ENCODE results near the gene RAB11FIP3.
"Not testable (repeated sequence)": the region's sequence is repeated elsewhere in the genome, so short reads cannot be mapped to it uniquely, and the experiment has no call there.

RAB11FIP3 gene

DNA sequence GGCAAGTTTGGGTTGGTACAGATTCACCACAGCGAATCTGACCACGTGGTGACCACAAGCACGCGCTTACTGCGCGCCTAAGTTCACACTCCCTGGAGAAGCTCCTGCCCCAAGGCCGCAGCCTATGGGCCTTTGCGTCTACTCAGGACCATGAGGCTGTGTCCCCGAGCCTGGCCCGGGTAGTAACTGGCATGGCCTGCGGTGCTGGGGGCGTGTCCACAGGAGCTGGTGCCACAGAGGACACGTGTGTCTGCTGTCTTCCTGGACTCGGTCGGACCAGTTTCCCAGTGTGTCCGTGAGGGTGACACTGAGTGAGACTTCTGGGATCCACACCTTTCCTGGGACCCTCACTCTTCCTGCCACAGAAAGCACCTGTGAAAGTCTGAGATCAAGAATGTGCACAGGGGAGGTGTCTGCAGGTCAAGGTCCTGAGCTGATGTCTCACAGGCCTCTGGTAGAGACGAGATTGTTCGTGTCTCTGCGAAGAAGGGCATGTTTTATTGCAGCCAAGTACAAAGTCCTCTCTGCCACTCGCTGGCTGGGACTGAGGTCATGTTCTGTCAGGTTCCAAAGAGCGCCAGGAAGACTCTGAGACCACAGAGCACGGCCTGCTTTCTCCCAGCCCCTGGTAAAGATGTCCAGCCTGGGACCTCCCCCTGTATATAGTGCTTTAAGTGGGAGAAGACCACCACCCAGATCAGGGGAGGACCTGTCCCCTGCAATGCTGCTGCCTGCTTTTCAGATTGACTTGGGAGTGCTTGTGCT lies 76.9 kb downstream of the RAB11FIP3 start:
- Mint-ChIP-seq H3K9me3 (ENCODE audit: low read depth) (no peaks in the 10 kb centered on the region), H3K36me3 (peaks cover 2% of the 10 kb centered on the region), H3K27ac (no peak overlapping the region)

DNA sequence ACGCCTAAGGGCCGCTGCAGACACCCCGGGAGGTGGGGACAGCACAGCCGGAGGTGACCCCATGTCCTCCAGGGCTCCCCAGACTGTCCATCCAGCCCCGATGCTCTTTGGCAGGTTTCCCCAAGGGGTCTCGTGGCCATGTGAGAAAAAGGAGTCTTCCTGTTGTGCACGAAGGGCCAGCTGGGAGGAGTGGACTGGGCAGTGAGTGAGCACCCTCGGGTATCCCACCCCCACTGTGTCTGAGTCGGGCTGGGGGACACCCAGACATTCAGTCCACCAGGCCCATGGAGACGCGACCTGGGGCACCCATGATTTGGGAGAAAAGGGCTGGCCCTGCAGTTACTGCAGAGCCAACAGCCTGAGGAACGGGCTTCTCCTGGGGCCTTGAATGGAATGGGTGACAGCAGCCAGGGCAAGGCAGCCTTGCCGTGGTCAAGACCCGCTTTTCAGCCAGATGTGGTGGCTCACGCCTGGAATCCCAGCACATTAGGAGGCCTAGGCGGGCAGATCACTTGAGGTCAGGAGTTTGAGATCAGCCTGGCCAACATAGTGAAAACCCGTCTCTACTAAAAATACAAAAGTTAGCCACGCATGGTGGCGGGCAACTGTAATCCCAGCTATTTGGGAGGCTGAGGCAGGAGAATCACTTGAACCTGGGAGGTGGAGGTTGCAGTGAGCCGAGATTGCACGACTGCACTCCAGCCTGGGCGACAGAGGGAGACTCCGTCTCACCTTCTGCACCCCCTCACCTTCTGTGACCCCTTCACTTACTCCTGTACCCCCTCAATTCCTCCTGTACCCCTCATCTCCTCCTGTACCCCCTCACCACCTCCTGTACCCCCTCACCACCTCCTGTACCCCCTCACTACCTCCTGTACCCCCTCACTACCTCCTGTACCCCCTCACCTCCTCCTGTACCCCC lies 78.0 kb downstream of the RAB11FIP3 start:
- no peaks in the 10 kb centered on the region for H3K4me1 Mint-ChIP-seq (ENCODE audit: low read depth)
- no peaks in the 10 kb centered on the region for H3K36me3 Mint-ChIP-seq
- no peak overlapping the region for H3K27ac Mint-ChIP-seq
- H3K9me3 Mint-ChIP-seq (ENCODE audit: low read depth) = no peaks in the 10 kb centered on the region
- H3K4me3 Mint-ChIP-seq = no peak overlapping the region
- H3K27me3 Mint-ChIP-seq = no peaks in the 10 kb centered on the region

More for the DNA sequence above, 76.9 kb downstream of the RAB11FIP3 start:
- Mint-ChIP-seq H3K4me1 (ENCODE audit: low read depth) (no peaks in the 10 kb centered on the region), H3K27me3 (no peaks in the 10 kb centered on the region), H3K4me3 (no peak overlapping the region)

DNA sequence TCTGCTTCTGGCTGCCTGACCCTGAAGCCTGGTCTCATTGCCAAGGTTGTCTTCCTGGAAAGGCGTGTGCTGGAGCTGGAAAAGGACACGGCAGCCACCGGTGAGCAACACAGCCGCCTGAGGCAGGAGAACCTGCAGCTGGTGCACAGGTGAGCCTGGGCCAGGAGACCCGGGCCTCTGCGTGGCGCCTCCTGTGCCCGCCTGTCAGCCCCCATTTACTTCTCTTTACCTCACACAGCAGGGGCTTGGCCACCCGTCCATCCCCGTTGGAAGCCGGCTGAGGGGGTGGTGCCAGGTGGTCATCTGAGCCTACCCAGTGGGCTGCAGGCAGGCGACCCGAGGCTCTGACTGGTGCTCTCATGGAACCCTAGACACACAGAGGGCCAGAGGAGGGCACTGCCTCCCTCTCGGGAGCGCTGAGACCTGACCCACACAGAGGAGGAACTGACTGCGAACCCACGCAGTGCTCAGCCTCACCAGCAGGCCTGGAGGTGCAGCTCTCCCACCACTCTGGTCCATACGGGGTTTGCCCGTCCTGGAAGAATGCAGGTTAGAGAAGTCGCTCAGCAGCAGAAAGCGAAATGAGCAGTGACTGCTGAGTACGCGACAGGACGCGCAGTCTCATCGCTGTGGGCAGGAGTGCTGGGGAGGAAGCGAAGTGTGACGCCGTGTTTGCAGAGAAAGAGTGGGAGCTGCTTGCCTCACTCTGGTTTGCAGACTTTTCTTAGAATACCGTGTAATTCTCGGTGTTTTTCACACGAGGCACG lies 80.2 kb downstream of the RAB11FIP3 start:
- H3K36me3 Mint-ChIP-seq = no peaks in the 10 kb centered on the region
- H3K4me1 Mint-ChIP-seq (ENCODE audit: low read depth) = no peaks in the 10 kb centered on the region
- H3K4me3 Mint-ChIP-seq = no peak overlapping the region
- no peaks in the 10 kb centered on the region for H3K9me3 Mint-ChIP-seq (ENCODE audit: low read depth)
- no peaks in the 10 kb centered on the region for H3K27me3 Mint-ChIP-seq
- no peak overlapping the region for H3K27ac Mint-ChIP-seq

DNA sequence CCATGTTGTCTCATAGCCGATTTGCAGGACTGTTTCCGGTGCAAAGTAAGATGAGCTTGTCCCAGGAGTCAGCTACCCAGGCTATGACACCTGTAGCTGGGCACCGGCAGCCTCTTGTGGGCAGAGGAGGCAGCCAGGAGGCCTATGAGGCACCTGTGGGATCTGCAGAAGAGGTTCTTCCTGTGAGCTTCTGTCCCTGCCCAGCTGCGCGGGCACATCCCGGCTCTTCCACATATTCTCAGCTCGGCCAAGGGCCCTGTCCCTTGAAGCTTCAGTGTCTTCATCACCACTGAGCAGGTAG lies 80.7 kb downstream of the RAB11FIP3 start:
- H3K27ac Mint-ChIP-seq = no peak overlapping the region
- no peak overlapping the region for H3K4me3 Mint-ChIP-seq
- H3K4me1 Mint-ChIP-seq (ENCODE audit: low read depth) = no peaks in the 10 kb centered on the region
- no peaks in the 10 kb centered on the region for H3K27me3 Mint-ChIP-seq
- no peaks in the 10 kb centered on the region for H3K36me3 Mint-ChIP-seq
- no peaks in the 10 kb centered on the region for H3K9me3 Mint-ChIP-seq (ENCODE audit: low read depth)

DNA sequence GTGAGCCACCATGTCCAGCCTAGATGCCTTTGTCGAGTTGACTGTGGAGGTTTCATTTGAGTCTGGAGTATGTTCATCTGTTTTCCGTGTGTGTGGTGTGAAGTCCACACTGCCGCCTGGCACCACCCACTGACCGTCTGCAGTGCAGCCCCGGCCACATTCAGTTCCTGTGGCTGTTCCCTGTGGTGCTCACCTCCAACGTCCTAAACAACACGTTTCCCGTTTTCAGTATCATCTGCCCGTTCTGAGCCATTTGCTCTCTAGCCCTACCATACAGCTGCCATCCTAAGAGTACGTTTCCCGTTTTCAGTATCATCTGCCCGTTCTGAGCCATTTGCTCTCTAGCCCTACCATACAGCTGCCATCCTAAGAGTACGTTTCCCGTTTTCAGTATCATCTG lies 82.1 kb downstream of the RAB11FIP3 start:
- H3K27ac Mint-ChIP-seq; H3K9me3 Mint-ChIP-seq (ENCODE audit: low read depth); H3K36me3 Mint-ChIP-seq: not testable (repeated sequence)

DNA sequence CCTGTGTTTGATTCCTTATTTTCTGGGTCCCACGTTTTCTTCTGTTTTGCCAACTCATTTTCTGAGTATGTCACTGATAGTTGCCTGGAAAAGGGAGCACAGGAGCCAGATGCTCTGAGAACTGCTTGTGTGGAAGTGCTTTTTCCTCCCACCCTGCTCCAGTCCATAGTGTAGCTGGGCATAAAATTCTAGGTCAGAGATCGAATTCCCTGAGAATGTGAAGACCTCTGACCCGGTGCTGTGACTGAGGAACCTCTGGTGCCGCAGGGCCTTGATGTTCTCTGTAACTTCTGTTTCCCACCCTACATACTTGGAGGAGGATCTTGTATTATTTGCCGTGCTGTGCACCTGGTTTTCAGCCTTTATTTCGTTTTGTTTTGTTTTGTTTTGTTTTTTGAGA lies 82.5 kb downstream of the RAB11FIP3 start:
- H3K36me3 Mint-ChIP-seq = no peaks in the 10 kb centered on the region
- H3K4me1 Mint-ChIP-seq (ENCODE audit: low read depth) = no peaks in the 10 kb centered on the region
- no peaks in the 10 kb centered on the region for H3K27me3 Mint-ChIP-seq
- no peak overlapping the region for H3K4me3 Mint-ChIP-seq
- no peaks in the 10 kb centered on the region for H3K9me3 Mint-ChIP-seq (ENCODE audit: low read depth)
- H3K27ac Mint-ChIP-seq = no peak overlapping the region

More for the DNA sequence above, 82.1 kb downstream of the RAB11FIP3 start:
- H3K4me3 Mint-ChIP-seq; H3K4me1 Mint-ChIP-seq (ENCODE audit: low read depth); H3K27me3 Mint-ChIP-seq: not testable (repeated sequence)

DNA sequence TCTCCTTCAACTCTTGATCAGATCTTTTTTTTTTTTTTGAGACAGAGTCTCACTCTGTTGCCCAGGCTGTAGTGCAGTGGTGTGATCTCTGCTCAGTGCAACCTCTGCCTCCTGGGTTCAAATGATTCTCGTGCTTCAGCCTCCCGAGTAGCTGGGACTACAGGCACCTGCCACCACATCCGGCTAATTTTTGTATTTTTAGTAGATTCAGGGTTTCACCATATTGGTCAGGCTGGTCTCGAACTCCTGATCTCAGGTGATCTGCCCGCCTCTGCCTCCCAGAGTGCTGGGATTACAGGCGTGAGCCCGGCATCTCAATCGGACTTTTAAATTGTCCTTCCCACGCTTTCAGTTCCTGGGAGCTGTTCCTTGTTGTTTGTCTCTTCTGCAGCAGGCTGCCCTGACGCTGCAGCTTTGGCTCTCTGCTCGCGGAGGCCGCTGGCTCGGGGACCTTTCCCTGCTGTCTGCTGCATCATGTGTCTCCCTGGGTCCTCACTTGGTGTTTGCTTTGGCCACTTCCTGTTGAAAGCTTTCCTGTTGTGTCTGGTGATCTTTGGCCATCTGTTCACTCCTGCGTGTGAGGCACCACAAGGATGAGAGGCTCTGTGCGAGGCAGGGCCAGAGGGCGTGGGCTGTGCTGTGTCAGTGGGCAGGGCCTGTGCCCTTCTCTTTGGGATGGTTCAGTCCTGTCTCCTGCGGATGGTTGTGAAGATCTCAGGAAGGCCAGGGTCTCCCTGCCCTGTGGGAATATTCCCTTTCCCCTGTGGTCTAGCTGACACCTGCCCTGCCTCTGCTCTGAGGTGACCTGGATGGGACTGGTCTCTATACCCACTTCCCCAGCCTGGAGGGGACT lies 83.7 kb downstream of the RAB11FIP3 start:
- Mint-ChIP-seq H3K4me1 (ENCODE audit: low read depth) (no peaks in the 10 kb centered on the region), H3K4me3 (no peak overlapping the region), H3K9me3 (ENCODE audit: low read depth) (no peaks in the 10 kb centered on the region), H3K27ac (no peak overlapping the region), H3K27me3 (no peaks in the 10 kb centered on the region), H3K36me3 (no peaks in the 10 kb centered on the region)

DNA sequence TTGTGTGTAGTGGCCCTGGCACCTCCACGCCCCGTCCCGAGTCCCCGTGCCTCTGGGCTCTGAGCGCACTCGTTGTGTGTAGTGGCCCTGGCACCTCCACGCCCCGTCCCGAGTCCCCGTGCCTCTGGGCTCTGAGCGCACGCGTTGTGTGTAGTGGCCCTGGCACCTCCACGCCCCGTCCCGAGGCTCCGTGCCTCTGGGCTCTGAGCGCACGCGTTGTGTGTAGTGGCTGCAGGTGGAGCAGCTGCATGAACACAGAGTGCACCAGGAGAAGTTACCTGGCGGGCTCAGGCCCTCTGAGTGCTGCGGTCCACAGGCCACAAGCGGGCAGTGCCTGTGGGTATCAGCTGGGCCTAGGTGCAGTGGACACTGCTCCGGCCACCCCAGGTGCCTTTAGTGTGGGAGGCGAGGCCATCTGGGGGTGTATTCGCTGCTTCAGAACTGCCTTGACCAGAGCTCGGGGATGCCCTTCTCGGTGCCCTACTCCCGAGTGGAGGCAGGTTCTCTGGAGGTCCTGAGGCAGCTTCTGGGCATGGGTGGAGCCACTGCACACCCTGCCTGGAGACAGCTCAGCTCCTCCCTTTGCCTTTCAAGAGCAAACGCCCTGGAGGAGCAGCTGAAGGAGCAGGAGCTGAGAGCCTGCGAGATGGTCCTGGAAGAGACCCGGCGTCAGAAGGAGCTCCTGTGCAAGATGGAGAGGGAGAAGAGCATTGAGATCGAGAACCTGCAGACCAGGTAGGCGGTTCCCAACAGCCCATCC lies 84.8 kb downstream of the RAB11FIP3 start:
- Mint-ChIP-seq H3K36me3 (no peaks in the 10 kb centered on the region), H3K27me3 (no peaks in the 10 kb centered on the region), H3K4me3 (no peak overlapping the region), H3K4me1 (ENCODE audit: low read depth) (no peaks in the 10 kb centered on the region), H3K9me3 (ENCODE audit: low read depth) (no peaks in the 10 kb centered on the region), H3K27ac (no peak overlapping the region)

DNA sequence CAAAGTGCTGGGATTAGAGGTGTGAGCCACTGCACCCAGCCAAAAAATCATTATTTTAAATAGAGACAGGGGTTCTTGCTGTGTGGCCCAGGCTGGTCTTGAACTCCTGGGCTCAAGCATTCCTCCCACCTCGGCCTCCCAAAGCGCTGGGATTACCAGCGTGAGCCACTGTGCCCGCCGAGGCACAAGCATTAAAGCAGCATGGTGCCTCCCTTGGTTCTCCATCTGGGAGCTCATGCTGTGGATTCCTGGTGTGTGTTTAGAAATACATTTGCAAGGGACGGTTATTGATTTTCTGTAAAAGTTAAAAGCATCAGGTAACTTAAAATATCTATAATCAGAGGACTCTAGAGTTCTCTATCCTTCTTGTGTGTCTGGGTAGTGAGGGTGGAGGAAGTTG lies 87.4 kb downstream of the RAB11FIP3 start:
- no peaks in the 10 kb centered on the region for H3K27me3 Mint-ChIP-seq
- no peaks in the 10 kb centered on the region for H3K9me3 Mint-ChIP-seq (ENCODE audit: low read depth)
- no peak overlapping the region for H3K27ac Mint-ChIP-seq
- no peak overlapping the region for H3K4me3 Mint-ChIP-seq
- H3K36me3 Mint-ChIP-seq = no peaks in the 10 kb centered on the region
- no peaks in the 10 kb centered on the region for H3K4me1 Mint-ChIP-seq (ENCODE audit: low read depth)

DNA sequence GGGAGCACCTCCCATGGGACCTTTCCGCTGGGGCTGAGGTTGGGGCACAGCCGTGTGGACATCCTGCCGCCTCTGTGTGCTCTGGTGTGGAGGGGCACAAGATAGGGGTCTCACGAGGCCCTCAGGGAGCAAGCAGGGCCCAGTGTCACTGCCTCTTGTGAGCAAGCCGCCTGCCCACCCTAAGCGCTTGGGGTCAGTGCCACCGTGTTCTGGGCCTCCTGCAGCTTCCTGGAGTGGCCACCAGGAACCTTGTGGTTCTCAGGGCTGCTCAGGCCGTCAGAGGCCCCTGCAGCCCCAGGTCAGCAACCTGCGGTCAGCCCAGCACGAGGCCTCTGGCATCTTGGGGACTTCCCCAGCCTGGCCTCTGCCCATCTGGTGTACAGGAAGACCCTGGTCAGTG lies 88.5 kb downstream of the RAB11FIP3 start:
- no peaks in the 10 kb centered on the region for H3K36me3 Mint-ChIP-seq
- no peaks in the 10 kb centered on the region for H3K27me3 Mint-ChIP-seq
- H3K4me1 Mint-ChIP-seq (ENCODE audit: low read depth) = no peaks in the 10 kb centered on the region
- H3K4me3 Mint-ChIP-seq = no peak overlapping the region
- no peak overlapping the region for H3K27ac Mint-ChIP-seq
- H3K9me3 Mint-ChIP-seq (ENCODE audit: low read depth) = no peaks in the 10 kb centered on the region

DNA sequence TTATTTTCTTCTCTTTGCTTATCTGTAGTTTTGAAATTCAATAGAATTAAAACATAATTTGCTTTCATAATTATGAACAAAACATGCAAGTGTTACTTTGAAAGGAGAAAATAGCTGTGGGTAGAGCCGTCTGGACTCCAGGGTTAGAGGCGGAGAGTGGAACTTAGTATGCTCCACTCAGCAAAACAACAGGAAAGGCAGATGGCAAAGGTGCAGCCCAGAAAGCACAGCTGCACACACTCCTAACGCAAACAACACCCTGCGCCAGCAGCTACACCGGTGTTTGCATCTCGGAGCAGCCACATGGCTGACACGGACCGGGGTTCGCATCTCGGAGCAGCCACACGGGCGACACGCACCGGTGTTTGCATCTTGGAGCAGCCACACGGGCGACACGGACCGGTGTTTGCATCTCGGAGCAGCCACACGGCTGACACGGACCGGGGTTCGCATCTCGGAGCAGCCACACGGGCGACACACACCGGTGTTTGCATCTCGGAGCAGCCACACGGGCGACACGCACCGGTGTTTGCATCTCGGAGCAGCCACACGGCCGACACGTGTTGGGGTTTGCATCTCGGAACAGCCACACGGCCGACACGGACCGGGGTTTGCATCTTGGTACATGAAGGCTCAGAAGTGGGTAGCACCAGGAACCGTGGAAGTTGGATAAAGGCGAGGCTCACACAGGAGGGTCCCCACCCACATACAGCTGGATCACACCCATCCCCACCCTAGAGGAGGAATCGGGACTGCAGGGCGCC lies 89.9 kb downstream of the RAB11FIP3 start:
- no peaks in the 10 kb centered on the region for H3K27me3 Mint-ChIP-seq

DNA sequence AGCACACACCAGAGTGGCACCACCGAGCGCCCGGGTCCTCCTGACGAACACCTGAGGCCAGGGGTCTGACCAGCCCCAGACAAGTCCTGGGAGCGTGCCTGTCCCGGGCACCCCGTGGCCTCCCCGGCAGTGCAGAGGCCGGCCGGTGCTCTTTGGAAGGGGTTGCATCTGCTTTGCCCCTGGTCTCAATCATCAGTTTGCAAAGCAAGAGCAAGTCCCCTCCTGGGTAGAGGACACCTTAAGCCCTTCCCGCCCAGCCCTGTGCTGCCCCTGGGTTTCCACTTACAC lies 90.4 kb downstream of the RAB11FIP3 start:
- Mint-ChIP-seq H3K27me3 (no peaks in the 10 kb centered on the region), H3K4me3 (no peak overlapping the region), H3K4me1 (ENCODE audit: low read depth) (no peaks in the 10 kb centered on the region), H3K36me3 (no peaks in the 10 kb centered on the region), H3K9me3 (ENCODE audit: low read depth) (no peaks in the 10 kb centered on the region), H3K27ac (no peak overlapping the region)

More for the DNA sequence above, 89.9 kb downstream of the RAB11FIP3 start:
- no peak overlapping the region for H3K4me3 Mint-ChIP-seq
- no peak overlapping the region for H3K27ac Mint-ChIP-seq
- no peaks in the 10 kb centered on the region for H3K9me3 Mint-ChIP-seq (ENCODE audit: low read depth)
- no peaks in the 10 kb centered on the region for H3K4me1 Mint-ChIP-seq (ENCODE audit: low read depth)
- H3K36me3 Mint-ChIP-seq = no peaks in the 10 kb centered on the region

DNA sequence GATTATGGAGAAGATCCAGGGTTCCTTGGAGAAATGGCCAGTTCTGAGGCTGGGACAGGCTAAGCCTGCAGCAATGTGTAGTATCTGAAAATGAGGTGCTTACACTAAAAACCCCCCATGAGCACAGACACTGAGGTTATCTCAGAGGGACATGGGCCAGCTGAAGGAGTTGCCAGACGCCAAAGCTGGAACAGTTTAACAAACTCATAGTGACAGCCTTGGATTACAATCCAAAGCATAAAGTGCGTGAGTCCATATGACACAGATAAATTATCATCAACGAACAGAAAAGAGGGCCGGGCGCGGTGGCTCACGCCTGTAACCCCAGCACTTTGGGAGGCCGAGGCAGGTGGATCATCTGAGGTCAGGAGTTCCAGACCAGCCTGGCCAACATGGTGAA lies 90.9 kb downstream of the RAB11FIP3 start:
- Mint-ChIP-seq H3K27me3 (no peaks in the 10 kb centered on the region), H3K27ac (no peak overlapping the region), H3K9me3 (ENCODE audit: low read depth) (no peaks in the 10 kb centered on the region), H3K4me1 (ENCODE audit: low read depth) (no peaks in the 10 kb centered on the region), H3K4me3 (no peak overlapping the region), H3K36me3 (no peaks in the 10 kb centered on the region)

Data from activated naive CD8-positive, alpha-beta T cell (primary cell).